B cell (primary cell): Measurements from ENCODE around the gene JMY.

Experiments used
- CTCF ChIP-seq: fragments of 200-600 bp; IDR thresholded peaks from one replicate; pipeline ENCODE4 v1.8.0; 2022; ENCODE audit warnings: antibody characterized with exemption, mild to moderate bottlenecking
- EZH2 ChIP-seq: IDR thresholded peaks from 2 replicates; pipeline ENCODE4 v1.6.1; 2012; ENCODE audit warnings: borderline replicate concordance, low read depth, mild to moderate bottlenecking, moderate library complexity, low read length; ENCODE audit not compliant: insufficient read depth, poor library complexity, severe bottlenecking

GRCh38 chr5:79257314-79257713 is 21.4 kb downstream of the JMY start:
- TF ChIP-seq CTCF (no peak), EZH2 (no peak)
